Astrocyte of the cerebellum (primary cell): ENCODE data around the gene FLT4.
A peak's percentile ranks its signal among the peaks of the same experiment; 100 is the strongest.

ENCODE experiments used
- DNase-seq: peaks from one replicate; pipeline ENCODE4 v3.0.0-alpha.2; 2011; ENCODE audit warnings: low read depth
- H3K4me3 ChIP-seq: 2 replicates; pipeline ENCODE4 v1.5.1; 2011; ENCODE audit warnings: mild to moderate bottlenecking, low read depth, low read length, moderate library complexity
- in situ Hi-C: cut with HindIII; loops from 2 replicates; pipeline ENCODE4 v1.10.0; 2017; ENCODE audit warnings: low sequenced_read_pairs
- TF ChIP-seq, protein P1 (sequence below): IDR thresholded peaks from 2 replicates; pipeline ENCODE4 v1.5.1; 2012; ENCODE audit warnings: low read length, low read depth, moderate library complexity, mild to moderate bottlenecking; ENCODE audit errors: missing control alignments

Gene FLT4

DNA sequence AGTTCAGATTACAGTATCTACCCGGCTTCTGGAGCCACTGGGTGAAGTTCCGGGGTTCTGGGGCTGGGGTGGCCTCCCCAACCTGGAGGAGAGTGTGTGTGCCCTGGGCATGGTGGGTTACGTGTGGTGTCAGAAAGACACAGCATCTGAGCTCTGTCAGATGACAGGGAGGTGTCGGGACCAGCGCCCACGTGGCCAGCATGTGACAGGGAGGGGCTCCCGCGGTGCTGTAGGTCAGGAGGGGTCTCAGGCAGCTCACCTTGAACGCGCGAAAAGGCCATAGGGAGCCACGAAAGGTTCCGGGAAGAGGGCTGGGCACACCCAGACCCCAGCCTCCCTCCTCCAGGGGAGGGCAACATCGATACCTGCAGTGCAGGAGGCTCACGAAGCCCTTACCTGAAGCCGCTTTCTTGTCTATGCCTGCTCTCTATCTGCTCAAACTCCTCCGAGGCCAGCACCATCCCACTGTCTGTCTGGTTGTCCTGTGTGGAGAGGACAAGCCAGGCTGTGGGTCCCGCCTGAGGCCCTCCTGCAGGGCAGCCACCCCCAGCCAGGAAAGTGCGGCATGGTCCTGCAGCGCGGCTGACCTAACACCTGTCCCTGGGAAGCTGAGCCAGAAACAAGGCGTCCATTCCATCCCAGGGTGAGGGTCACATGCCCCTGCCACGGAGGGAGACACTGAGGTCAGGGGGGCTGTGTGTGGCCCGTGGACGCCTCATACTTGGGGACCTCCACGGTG, 40.7 kb downstream of the FLT4 start:
- TF ChIP-seq, protein P1, sequence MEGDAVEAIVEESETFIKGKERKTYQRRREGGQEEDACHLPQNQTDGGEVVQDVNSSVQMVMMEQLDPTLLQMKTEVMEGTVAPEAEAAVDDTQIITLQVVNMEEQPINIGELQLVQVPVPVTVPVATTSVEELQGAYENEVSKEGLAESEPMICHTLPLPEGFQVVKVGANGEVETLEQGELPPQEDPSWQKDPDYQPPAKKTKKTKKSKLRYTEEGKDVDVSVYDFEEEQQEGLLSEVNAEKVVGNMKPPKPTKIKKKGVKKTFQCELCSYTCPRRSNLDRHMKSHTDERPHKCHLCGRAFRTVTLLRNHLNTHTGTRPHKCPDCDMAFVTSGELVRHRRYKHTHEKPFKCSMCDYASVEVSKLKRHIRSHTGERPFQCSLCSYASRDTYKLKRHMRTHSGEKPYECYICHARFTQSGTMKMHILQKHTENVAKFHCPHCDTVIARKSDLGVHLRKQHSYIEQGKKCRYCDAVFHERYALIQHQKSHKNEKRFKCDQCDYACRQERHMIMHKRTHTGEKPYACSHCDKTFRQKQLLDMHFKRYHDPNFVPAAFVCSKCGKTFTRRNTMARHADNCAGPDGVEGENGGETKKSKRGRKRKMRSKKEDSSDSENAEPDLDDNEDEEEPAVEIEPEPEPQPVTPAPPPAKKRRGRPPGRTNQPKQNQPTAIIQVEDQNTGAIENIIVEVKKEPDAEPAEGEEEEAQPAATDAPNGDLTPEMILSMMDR = no peak
- in situ Hi-C loops = no loop called here
- DNase-seq = no peak
- no peak overlapping the region for H3K4me3 ChIP-seq

DNA sequence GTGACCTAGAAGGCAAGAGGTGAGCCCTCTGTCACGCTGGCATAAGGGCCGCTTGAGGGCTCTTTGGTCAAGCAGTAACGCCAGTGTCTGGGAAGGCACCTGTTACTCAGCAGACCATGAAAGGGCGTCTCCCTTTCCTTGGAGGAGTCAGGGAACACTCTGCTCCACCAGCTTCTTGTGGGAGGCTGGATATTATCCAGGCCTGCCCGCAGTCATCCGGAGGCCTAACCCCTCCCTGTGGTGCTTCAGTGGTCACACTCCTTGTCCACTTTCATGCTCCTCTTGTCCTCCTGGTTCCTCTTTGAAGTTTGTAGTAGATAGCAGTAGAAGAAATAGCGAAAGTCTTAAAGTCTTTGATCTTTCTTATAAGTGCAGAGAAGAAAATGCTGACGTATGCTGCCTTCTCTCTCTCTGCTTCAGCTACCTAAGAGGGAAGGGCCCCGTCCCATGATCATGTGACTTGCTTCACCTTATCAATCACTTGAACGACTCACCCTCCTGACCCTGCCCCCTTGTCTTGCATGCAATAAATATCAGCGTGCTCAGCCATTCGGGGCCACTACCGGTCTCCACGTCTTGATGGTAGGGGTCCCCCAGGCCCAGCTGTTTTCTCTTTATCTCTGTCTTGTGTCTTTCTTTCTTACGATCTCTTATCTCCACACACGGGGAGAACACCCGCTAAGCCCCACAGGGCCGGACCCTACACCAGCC, 41.4 kb downstream of the FLT4 start:
- no peak overlapping the region for H3K4me3 ChIP-seq
- TF ChIP-seq, protein P1 = no peak
- DNase-seq = no peak
- in situ Hi-C loops = no loop called here

DNA sequence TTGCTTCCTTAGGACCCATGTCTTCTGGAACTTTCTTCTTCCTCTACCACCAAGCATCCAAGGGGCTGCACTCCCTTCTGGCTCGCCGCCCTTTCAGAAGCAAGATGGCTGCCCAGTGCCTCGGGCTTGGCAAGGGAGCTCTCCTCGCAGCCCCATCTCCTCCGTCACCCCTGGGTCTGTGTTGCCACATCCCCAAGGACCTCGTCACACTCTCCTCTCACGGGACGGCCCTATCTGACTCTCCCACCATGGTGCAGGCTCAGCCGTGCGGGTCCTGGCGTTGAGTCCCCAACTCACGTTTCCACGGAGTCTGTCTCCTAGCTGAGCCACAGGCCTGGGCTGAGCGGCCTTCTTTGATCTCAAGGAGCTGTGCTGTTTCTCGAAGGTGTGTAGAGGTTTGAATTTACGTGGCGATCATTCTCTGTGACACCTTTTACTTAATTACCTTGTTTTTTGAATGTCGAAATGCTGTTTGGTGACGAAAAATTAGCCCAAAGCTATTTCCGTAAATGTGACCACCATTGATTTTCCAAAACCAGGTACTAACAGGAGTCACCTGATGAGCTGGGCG, 43.1 kb downstream of the FLT4 start:
- DNase-seq = no peak
- in situ Hi-C loops = no loop called here
- H3K4me3 ChIP-seq = no peak overlapping the region
- TF ChIP-seq, protein P1 = no peak

DNA sequence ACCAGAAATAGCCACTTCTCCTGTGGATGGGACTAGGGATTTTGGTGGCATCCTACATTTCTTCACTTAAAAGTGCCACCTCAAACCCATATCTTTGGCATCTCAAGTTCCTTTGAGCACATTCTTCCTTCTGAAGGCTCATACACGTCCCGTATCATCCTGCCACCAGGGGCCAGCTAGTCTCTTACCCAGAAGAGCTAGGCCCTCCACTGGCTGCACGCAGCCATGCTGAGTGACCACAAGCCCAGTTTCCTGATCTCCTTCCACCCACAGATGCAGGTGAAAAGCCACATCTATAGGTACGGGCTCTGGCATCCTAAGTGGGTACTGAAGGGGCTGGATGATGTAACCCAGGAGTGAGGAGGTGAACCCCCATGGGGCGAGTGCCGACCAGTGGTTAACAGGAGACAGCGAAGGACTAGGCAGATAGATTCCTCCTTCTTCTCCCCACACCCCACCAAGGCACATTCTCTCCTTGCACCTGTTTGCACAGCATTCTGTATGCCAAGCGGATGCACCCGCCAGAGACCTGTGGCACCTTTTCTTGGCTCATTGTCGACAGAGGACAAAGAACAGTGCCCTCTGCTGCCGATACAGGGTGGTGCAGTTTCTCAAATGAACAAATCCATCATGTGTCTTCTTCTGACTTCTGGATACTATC, 43.7 kb downstream of the FLT4 start:
- DNase-seq = peak; percentile 12

DNA sequence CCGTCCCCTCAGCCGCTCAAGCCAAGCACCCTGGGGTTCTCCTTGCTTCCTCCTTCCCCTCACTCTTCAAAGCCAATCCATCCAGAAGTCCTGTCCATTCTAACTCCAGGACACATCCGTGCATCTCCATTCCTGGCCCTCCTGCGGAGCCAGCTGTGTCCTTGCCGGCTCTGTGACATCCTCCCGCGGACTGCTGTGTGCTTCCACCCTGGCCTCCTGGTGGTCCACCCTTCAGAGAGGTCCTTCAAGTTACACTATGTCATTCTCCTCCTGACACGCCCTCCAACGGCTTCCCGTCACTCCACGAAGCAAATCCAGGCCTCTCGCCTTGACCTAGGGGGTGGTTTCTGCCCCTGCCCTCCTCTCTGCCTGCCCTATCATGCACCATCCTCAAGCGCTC, 45.1 kb downstream of the FLT4 start:
- in situ Hi-C loops = no loop called here

More for the DNA sequence above, 43.7 kb downstream of the FLT4 start:
- in situ Hi-C loops = no loop called here
- TF ChIP-seq, protein P1 = peak; percentile 80
- H3K4me3 ChIP-seq = no peak overlapping the region

More for the DNA sequence above, 45.1 kb downstream of the FLT4 start:
- no peak for DNase-seq
- TF ChIP-seq, protein P1 = no peak
- no peak overlapping the region for H3K4me3 ChIP-seq
